Measurements from ENCODE around the gene ZAR1.

Gene ZAR1

GRCh38 chr4:48491514-48492176 lies 1.6 kb downstream of the ZAR1 start:
- TF ChIP-seq, protein P1, sequence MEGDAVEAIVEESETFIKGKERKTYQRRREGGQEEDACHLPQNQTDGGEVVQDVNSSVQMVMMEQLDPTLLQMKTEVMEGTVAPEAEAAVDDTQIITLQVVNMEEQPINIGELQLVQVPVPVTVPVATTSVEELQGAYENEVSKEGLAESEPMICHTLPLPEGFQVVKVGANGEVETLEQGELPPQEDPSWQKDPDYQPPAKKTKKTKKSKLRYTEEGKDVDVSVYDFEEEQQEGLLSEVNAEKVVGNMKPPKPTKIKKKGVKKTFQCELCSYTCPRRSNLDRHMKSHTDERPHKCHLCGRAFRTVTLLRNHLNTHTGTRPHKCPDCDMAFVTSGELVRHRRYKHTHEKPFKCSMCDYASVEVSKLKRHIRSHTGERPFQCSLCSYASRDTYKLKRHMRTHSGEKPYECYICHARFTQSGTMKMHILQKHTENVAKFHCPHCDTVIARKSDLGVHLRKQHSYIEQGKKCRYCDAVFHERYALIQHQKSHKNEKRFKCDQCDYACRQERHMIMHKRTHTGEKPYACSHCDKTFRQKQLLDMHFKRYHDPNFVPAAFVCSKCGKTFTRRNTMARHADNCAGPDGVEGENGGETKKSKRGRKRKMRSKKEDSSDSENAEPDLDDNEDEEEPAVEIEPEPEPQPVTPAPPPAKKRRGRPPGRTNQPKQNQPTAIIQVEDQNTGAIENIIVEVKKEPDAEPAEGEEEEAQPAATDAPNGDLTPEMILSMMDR (conservative IDR thresholded peaks at IDR 0.05) = no peak
- H3K27ac ChIP-seq = no peak overlapping the region

DNA sequence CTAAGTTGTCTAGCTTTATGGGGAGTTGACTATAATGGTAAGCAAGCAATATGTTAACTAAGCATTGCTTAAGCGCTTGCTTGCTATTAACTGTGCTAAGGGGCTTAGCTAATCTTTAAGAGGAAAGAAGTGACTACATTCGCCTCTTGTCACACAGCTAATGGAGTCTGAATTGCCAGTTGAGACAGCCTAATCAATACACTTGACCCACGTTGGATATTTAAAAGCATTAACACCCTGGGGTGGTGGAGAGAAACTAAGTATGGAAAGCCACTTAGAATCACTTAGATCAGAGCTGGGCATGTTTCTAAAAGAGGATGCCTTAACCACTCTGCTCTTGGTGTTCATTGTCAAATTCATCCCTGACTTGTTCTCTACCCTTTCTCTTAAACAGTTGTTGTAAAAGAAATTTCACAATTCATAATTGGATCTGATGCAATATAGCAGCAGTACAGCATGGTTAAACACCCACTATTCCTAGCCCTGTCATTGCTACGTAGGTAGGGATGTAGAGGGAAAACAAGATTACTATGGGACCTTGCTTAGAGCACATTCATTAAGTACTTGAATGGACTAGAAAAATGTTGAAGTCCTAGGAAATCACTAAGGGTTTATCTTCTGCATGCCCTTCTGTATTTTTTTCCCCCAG lies 3.5 kb downstream of the ZAR1 start:
- H3K27ac ChIP-seq = no peak overlapping the region
- TF ChIP-seq, protein P1 (conservative IDR thresholded peaks at IDR 0.05) = no peak

GRCh38 chr4:48495941-48496340 lies 5.9 kb downstream of the ZAR1 start:
- TF ChIP-seq, protein P1 (conservative IDR thresholded peaks at IDR 0.05) = no peak
- no peak overlapping the region for H3K27ac ChIP-seq

DNA sequence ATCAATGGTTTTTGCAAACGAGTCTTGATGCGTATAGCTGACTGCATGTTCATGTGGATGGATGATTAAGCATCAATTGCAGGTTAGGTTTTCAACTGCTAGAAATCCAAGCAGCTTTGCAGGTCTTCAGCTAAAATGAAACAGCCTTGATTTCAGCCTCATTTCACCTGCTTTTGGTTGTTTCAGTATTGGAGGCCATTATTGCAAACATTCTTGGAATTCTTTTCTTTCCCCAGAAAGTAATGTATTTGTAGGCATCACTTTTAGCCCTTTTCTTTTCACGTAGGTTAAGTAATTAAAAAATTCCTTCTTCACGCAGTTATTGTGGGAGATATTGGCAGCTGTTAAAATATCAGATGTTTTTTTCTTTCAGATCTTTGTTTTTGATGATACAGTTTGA lies 8.8 kb downstream of the ZAR1 start:
- TF ChIP-seq, protein P1 (conservative IDR thresholded peaks at IDR 0.05) = no peak
- no peak overlapping the region for H3K27ac ChIP-seq

DNA sequence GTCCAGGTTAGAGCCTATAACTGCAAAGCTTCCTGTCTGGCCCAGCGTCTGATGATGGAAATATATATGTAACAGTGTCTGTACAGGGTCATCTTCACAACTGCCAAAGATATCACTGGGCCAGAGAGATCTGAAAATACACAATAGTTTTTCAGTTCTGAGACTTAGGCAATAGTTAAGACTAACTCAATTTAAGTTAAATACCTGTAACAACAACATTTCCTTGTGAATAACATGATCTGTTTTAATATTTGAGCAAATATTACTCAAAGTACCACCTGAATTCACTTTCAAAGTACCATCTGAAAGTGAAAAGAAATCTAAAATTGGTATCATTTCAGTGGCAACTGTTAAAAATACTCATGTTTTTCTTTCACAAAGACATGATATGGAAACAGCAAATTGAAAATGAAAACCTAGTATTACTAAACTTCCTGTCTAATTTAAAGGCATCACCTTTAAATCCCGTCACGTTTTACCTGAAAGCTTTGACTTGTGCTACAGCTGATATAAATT lies 9.6 kb downstream of the ZAR1 start:
- TF ChIP-seq, protein P1 (conservative IDR thresholded peaks at IDR 0.05) = no peak
- no peak overlapping the region for H3K27ac ChIP-seq

DNA sequence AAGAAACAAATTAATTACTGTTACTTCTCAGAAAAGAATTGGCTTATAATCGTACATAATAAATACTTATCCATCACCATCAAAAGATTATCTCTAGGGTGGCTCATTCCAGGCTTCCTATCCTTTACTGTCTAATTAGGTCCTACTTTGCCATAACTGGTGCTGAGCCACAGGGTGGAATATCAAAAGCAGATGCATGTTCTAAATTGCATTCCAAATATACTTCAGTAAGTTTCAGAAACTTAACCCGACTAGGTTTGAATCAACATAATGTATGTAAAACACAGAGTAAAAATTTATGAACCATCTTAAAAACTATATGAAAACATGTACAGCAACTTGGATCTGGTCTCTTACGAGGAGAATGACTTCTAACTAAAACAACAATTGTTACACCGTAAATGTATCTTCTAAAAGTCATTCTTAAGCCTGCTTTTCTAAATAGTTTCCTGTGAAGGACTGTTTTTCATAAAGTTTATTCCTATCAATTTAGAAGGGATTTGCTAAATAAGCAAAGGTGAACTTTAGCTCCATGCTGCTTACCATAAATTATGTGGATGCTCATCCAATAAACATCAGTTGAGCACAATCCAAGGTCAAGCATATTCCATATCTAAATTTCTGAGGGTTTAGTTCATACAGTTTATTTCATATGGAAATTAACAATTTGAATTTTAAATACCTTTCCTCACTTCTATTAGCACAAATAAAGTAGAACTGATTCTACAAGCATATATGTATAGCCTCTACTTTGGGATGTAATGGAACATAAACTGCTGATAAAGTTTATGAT lies 13.4 kb downstream of the ZAR1 start:
- H3K27ac ChIP-seq = no peak overlapping the region
- TF ChIP-seq, protein P1 (conservative IDR thresholded peaks at IDR 0.05) = no peak

- TF ChIP-seq, protein P1 (conservative IDR thresholded peaks at IDR 0.05) = no peak
- no peak overlapping the region for H3K27ac ChIP-seq
These were observed 13.9 kb downstream of the ZAR1 start for GRCh38 chr4:48504026-48504330.

Measured in VCaP (cell line).